Fibroblast of peridontal ligament (primary cell): ENCODE data around the gene IQCB1.
A peak's percentile ranks its signal among the peaks of the same experiment; 100 is the strongest.
"Not testable (repeated sequence)": the region's sequence is repeated elsewhere in the genome, so short reads cannot be mapped to it uniquely, and the experiment has no call there.

ENCODE experiments used
- DNase-seq: peaks from one replicate; pipeline ENCODE4 v3.0.0-alpha.2; 2010; ENCODE audit errors: extremely low read depth

The IQCB1 gene

GRCh38 chr3:121834671-121835464 lies at the start of gene IQCB1, which contains the start of gene EAF2:
TSS of gene IQCB1 (minus strand) at chr3:121835060. CDS start at chr3:121828960, 6,100 bp downstream.
TSS of gene EAF2 (plus strand) at chr3:121835209. CDS start at chr3:121835286, 77 bp downstream.
- peak; percentile 92 for DNase-seq

DNA sequence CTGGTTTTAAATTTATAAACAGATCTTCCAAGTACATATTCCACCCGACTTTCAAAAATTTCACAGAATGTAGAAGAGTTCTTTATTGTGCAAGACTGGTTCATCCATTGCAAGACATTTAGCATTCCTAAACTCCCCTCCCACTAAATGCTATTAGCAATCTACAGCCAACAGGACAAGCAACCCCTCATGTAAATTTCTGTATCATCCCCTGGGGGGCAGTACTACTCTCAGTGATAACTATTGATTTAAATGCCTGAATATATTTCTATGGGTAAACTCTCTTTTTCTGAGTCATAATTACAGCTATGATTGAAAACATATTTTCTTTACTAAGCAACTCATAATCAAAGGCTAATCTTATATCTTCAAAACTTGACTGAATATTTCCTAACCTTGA lies 48.6 kb upstream of the IQCB1 start:
- peak; percentile 7 for DNase-seq

- DNase-seq = no peak
Measured at GRCh38 chr3:121878411-121878810, 43.6 kb upstream of the IQCB1 start.

DNA sequence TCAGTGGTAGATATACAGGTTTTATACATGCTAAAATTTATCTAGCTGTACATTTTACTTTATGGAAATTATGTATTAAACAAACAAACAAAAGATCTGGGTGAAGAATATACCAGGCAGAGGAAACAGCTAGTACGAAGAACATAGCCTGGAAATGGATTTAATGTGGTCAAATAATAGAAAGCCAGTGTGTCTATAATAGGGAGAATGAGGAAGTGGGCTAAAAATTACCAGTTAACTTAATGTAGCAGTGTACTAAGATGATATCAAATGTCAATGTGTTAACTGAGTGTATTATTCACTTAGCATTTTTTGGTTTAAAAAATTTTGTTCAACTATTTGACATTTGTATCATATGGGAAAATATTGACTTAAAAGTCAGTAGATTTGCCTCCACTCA lies 36.6 kb upstream of the IQCB1 start:
- no peak for DNase-seq

DNA sequence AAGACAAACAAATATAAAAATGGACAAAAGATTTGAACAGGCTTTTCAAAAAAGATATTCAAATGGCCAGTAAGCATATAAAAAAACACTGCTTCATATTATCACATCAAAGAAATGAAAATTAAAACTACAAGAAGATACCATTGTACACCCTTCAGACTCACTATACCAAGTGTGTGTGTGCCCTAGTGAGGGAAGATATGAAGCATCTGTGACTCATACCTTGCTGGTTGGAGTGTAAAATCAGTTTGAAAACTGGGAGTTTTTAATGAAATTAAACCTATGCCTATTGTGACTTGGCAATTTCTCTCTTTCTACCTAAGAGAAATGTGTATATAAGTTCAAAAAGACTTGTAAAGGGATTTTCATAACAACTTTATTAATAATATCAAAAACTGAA lies 35.9 kb upstream of the IQCB1 start:
- DNase-seq = no peak

DNA sequence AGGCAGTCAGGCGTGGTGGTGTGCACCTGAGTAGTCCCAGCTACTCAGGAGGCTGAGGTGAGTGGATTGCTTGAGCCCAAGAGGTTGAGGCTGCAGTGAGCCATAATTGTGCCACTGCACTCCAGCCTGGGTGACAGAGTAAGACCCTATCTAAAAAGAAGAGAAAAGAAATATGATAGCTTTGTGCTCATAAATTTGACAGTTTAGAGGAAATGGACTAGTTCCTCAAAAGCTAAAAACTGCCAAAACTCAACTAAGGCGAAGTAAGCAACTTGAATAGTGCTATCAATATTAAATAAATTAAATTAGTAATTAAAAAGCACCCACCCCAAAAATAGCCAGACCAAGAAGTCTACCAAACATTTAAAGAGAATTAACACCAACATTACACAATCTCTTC lies 34.9 kb upstream of the IQCB1 start:
- no peak for DNase-seq

DNA sequence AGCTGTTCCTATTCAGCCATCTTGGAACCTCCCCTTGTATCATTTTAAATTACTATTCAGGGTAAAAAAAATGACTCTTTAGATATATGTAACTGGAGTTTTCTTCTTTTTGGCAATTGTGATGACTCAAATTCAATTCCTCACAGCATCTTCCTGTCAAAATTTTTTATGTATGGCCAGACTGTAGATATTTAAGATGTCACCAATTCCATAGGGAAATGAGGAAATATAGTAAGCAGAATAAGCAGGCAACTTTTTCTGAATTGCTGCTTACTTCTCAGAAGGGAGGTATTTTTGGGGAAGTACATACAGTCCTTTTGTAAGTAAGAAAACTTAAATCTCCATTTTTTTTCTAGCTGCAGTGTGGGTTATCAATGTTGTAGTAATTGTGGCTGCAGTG lies 28.9 kb upstream of the IQCB1 start:
- DNase-seq = no peak

DNA sequence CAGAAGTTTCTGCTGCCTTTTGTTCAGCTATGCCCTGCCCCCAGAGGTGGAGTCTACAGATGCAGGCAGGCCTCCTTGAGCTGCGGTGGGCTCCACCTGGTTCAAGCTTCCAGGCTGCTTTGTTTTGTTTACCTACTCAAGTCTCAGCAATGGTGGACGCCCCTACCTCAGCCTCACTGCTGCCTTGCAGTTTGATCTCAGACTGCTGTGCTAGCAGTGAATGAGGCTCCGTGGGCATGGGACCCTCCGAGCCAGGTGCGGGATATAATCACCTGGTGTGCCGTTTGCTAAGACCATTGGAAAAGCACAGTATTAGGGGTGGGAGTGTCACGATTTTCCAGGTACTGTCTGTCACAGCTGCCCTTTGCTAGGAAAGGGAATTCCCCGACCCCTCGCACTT lies 28.4 kb upstream of the IQCB1 start:
- not testable (repeated sequence) for DNase-seq

- not testable (repeated sequence) for DNase-seq
Measured at GRCh38 chr3:121857778-121858177, 22.9 kb upstream of the IQCB1 start.

DNA sequence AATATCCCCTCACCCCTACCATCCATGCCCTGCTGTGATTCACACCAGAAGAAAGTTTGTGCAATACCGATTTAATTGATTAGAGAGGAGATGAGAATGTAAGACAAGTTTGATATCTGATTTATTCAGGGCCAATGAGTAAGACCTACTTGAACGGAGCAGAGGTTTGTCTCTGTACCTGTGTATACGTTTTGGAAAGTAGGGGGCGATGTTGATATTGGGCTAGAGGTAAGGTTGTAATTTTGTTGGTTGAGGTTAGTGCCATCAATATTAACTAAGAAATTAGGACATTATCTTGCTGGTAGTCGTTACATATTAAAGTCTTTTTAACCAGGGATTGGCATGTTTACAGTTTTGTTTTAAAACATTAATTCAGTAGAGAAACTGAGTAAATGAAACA lies 20.7 kb upstream of the IQCB1 start:
- no peak for DNase-seq

DNA sequence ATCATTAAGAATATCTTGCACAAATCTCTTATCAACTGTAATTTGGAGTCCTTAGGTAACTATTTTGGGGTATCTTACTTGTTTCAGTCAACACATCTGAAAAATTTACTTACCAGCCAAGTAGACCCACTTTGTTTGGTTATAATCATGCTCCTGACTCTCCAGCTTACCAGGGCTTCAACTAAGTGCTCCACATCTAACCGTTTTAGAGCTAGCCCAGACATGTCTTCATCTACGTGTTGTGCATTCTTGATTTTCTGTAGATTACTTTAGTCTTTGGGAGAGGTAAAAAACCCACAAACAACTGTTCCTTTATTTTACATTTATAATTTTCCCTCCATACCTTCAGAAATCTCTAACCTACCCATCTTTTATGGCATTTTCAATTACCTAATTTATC lies 17.4 kb upstream of the IQCB1 start:
- DNase-seq = no peak

GRCh38 chr3:121844892-121845291 lies 10.0 kb upstream of the IQCB1 start:
- DNase-seq = no peak

GRCh38 chr3:121839962-121840361 lies 5.1 kb upstream of the IQCB1 start:
- DNase-seq = no peak

GRCh38 chr3:121836481-121836880 lies 1.6 kb upstream of the IQCB1 start:
- DNase-seq = no peak

- no peak for DNase-seq
Measured at GRCh38 chr3:121836064-121836463, 1.2 kb upstream of the IQCB1 start.

GRCh38 chr3:121835465-121835801 lies 573 bp upstream of the IQCB1 start:
- DNase-seq = no peak

GRCh38 chr3:121834157-121834670 lies 646 bp downstream of the IQCB1 start:
- no peak for DNase-seq

DNA sequence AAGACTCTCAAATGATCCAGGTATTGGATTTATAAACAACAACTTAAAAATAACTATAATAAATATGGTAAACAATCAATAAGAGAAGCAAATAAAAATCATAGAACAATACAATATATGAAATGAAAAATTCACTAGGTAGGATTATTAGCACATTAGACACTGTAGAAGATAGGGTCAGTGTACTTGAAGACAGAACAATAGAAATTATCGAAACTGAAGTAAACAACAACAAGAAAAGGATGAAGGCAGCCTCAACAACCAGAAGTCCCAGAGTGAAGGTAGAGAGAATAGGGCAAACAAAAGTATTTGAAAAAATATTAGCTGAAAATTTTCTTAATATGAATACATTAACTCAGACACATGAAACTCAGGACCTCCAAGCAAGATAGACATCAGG lies 11.9 kb downstream of the IQCB1 start:
- no peak for DNase-seq

DNA sequence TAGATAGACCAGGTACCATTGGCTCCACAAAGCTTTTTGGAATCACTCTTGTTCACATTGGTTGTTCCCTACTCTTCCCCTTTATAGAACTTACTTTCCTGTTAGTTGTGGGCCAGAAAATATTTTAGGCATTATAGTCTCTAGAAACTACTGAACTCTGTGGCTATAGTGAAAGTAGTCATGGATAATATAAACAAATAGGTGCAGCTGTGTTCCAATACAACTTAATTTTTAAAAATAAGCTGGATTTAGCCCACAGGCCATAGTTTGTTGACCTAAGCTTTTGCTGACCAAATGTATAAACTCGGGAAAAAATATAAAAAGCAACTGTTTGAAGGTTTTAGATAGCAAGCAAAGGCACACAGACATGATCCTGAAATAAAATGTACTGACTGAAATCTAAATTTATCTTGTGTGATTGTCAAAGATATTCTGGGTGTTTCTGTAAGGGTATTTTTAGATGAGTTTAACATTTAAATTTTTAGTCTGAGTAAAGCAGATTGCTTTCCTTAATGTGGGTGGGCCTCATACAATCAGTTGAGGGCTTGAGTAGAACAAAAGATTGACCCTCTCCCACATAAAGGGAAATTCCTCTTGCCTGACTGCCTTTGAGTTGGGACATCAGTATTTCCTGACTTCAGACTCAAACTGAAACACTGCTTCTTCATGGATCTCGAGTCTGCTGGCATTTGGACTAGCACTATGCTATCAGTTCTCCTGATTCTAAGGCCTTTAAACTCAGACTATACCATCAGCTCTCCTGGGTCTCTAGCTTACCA lies 13.2 kb downstream of the IQCB1 start:
- no peak for DNase-seq

GRCh38 chr3:121819236-121819635 lies 15.6 kb downstream of the IQCB1 start:
- DNase-seq = no peak

- DNase-seq = no peak
Measured at GRCh38 chr3:121818578-121818977, 16.3 kb downstream of the IQCB1 start.

DNA sequence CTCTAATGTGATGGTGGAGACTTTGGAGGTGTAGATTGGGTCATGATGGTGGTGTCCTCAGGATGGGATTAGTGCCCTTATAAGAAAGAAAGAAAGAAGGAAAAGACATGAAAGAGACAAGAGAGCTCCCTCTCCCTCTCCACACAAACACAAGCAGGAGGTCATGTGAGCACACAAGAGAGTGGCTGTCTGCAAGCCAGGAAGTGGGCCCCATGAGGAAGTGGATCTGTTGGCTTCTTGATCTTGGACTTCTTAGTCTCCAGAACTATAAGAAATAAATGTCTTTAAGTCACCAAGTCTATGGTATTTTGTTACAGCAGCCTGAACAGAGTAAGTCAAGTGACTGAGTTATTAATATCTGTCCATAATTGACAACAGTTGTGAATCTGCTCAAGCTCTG lies 17.1 kb downstream of the IQCB1 start:
- no peak for DNase-seq

DNA sequence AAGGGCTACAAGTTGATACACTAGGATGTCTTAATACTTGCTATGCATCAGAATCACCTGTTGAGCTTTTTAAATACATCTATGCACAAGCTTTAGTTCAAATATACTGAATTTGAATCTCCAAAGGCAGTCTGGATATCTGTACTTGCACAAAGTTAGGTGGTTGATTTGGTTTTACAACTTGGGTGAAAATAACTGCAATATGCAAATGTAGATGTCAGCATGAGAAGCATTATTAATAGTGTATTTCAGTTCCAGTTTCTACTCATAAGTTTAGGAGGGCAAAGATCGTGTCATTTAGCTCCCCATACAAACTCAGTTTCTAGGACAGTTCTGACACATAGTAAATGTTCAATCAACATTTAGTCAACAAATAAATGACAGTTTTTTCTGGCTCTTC lies 25.6 kb downstream of the IQCB1 start:
- no peak for DNase-seq
